Mucosa of gallbladder (tissue), 1 donor: ENCODE measurements around the gene TFF2. TPM values are rescaled to one million over a fixed set of nuclear protein-coding genes. Genes with fewer than 3 reads are reported as not detected.
A peak's percentile ranks its signal among the peaks of the same experiment; 100 is the strongest.

ENCODE experiments used
- DNase-seq: peaks from one replicate; pipeline ENCODE4 v3.0.0-alpha.2; 2020; ENCODE audit warnings: low spot score
- total RNA-seq: library from RNA; stranded (reverse); gene quantifications from one replicate; pipeline ENCODE4 v1.2.1, GENCODE V29; 2021
- donor health status: DM: no; HTN: no; CAD: no.

Gene TFF2
- total RNA-seq, 1 donor from 2014 or later = 115 TPM

DNA sequence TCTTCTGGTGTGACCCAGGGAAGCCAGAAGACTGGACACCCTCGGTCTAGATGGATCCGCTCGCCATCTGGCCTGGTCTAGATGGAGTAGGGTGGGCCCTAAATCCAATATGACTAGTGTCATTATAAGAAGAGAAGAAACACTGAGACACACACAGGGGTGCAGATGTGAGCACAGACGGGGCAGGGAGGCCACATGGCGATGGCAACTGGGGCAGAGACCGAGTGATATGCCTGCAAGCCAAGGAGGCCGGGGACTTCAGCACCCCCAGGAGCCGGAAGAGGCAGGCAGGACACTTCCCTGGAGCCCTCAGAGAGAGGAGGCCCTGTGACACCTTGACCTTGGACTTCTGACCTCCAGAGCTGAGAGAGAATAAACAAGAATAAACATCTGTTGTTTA is 30.0 kb downstream of the TFF2 start:
- DNase-seq = no peak

GRCh38 chr21:42319851-42320572 is 30.8 kb downstream of the TFF2 start:
- no peak for DNase-seq

DNA sequence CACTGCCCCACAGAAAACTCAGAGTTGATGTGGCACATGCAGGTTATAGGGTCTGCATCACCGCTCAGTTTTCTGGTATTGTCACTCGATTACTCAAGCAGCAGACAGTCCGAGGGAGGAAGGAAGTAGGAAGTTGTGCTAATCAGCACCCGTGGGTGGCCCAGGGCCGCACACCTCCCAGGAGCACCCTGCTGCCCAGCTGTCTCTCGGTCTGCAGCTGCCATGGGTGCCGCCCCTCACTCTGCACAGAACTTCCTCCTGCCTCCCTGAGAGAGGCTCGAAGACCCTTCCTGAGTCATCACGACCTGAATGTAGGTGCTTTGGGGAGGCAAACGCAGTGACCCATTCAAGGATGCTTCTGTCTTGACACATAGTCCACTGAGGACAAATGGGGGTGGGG is 31.4 kb downstream of the TFF2 start:
- no peak for DNase-seq

DNA sequence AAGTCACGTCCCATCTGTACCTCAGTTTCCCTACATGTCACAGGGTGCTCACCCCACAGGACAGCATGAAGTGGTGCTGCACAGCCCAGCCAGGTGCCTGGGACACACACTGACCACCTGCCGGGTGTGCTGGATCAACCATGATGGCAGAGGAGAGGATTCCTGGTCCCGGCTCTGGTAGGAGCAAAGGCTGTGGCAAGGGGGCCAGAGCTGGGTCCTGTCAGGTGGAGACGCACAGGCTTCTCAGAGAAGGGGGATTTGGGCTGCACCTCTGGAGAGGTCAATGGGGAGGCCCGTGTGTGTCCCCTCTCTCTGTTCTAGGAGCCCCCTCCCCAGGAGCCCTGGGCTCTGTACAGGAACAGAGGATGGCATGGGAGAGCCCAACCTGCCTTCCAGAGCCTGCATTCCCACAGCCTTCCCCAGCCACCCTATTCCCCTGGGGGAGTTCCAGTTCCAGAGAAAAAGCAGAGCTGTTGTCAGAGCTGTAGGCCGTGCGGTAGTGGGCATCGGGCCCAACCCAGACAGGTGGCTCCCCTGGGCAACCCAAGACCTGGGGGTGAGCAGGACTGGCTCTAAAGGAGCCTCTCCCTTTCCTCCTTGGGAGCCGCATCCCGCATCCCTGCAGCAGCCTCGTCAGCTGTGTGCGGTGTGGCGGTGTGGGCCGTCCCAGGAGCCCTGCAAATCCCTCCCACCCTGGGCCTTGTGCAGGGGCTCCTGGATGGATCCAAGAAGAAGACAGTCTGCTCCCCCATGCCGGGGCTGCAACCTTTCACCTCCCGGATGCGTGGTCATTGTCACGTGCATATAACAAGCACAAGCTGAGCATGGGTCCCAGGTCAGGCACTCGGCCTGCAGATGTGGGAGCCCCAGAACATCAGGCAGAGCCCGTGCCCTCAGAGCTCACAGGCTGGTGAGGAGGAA is 32.7 kb downstream of the TFF2 start:
- DNase-seq = no peak

GRCh38 chr21:42317341-42317741 is 33.5 kb downstream of the TFF2 start:
- DNase-seq = no peak

GRCh38 chr21:42316891-42317290 is 33.9 kb downstream of the TFF2 start:
- peak; percentile 51 for DNase-seq

- DNase-seq = peak; percentile 75
Measured at GRCh38 chr21:42315296-42315891, 35.4 kb downstream of the TFF2 start, which contains the start of gene TFF3. Gene TFF3, minus strand, starts transcription at chr21:42315409. Its CDS starts 35 bp downstream, at chr21:42315374.

- DNase-seq = peak; percentile 58
Measured at GRCh38 chr21:42314616-42315295, 36.0 kb downstream of the TFF2 start.

DNA sequence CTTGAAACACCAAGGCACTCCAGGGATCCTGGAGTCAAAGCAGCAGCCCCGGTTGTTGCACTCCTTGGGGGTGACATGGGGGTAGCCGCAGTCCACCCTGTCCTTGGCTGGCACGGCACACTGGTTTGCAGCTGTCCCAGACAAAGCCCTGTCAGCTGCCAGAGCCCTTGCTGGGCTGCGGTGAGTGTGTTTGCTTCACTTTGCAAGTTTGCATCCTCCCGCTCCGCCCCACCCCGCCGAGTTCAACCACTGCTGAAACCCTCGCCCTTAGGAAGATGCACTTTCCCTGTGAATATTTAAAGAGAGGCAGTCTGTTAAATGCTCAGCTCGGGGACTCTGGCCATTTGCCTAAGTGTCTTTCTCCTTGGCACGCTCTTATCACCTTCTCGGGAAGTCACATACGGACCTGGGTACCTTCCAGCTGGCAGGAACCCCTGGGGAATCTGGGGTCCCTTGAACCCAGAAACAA is 37.3 kb downstream of the TFF2 start:
- peak; percentile 82 for DNase-seq

DNA sequence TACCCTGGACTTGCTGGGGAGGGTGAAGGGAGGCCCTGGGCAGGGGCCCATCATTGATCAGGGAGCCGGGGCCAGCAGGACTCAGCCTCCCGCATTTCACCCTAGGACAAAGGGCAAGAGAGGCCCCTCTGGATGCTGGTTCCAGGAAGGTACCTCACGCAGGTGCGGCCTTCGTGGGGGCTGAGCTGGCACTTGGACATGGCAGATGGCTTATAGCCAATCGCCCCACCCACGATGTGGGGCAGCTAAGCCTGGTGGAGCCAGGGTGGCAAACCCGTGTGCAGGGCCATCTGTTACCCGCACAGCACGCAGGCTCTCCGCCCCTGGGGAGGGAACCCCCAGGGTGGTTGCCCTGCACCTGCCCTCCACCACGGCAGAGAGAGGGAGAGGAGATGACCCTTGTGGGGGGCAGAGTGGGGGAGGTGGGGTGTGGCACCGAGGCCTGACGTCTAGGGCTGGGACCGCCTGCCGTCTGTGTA is 38.1 kb downstream of the TFF2 start:
- DNase-seq = no peak

GRCh38 chr21:42311816-42312625 is 38.8 kb downstream of the TFF2 start:
- no peak for DNase-seq

GRCh38 chr21:42311160-42311559 is 39.6 kb downstream of the TFF2 start:
- DNase-seq = no peak

GRCh38 chr21:42310411-42311001 is 40.3 kb downstream of the TFF2 start:
- no peak for DNase-seq

GRCh38 chr21:42309753-42310213 is 41.0 kb downstream of the TFF2 start:
- peak; percentile 67 for DNase-seq

- DNase-seq = no peak
Measured at GRCh38 chr21:42308914-42309752, 41.7 kb downstream of the TFF2 start.

- DNase-seq = no peak
Measured at GRCh38 chr21:42308161-42308913, 42.5 kb downstream of the TFF2 start.

- DNase-seq = no peak
Measured at GRCh38 chr21:42307106-42307505, 43.7 kb downstream of the TFF2 start.

GRCh38 chr21:42306366-42307035 is 44.3 kb downstream of the TFF2 start:
- no peak for DNase-seq
